K562 (cell line): Measurements from ENCODE around the gene PLXND1. TPM values are rescaled to one million over a fixed set of nuclear protein-coding genes. Genes with fewer than 3 reads are reported as not detected.

Experiments
- GTF3C2 ChIP-seq: IDR thresholded peaks from 3 replicates; pipeline ENCODE4 v1.6.1; 2011; ENCODE audit warnings: borderline replicate concordance, mild to moderate bottlenecking, moderate library complexity; ENCODE audit not compliant: insufficient read length; ENCODE audit errors: extremely low read depth
- HMG20B ChIP-seq: fragments of 250-450 bp; sonication (Bioruptor Pico); IDR thresholded peaks from 2 replicates; pipeline ENCODE4 v1.5.0; 2021; ENCODE audit warnings: mild to moderate bottlenecking
- KAT2B ChIP-seq: IDR thresholded peaks from one replicate; pipeline ENCODE4 v1.6.1; 2012; ENCODE audit warnings: low read depth, mild to moderate bottlenecking, control low read depth, inconsistent platforms, low read length, moderate library complexity
- SMARCC2 ChIP-seq: fragments of 450-650 bp; IDR thresholded peaks from 2 replicates; pipeline ENCODE4 v1.6.1; 2017; ENCODE audit warnings: antibody characterized with exemption, moderate library complexity, mild to moderate bottlenecking, low read depth
- ZNF41 ChIP-seq: fragments of 250-450 bp; sonication (Bioruptor Pico); conservative IDR thresholded peaks from 2 replicates; pipeline ENCODE4 v1.4.0; 2020; ENCODE audit warnings: mild to moderate bottlenecking
- polyA plus RNA-seq, 8 experiments: library from polyadenylated mRNA; depleted of rRNA in 4 of 8; stranded (reverse) in 5 of 8; unstranded in 3 of 8; fragments of >200 nt; fragmentation: Nextera tagmentation in 2 of 8; fragmentation: Illumina TruSeq in 1 of 8; extraction: Ambion mirVana in 2 of 8; extraction: Trizol in 1 of 8; gene quantifications; 2 replicates each; pipeline versions ENCODE4 v1.2.1 to v1.2.3, GENCODE V29; 2011 to 2014; ENCODE audit warnings: inconsistent platforms in 1 of 8, missing spikeins in 1 of 8
- total RNA-seq, 7 experiments: library from RNA; depleted of rRNA in 6 of 7; stranded (reverse); fragments of >200 nt in 6 of 7; fragmentation: Illumina TruSeq in 2 of 7; extraction: Trizol in 2 of 7; gene quantifications; 2 replicates each; pipeline versions ENCODE4 v1.2.1 to v1.2.3, GENCODE V29; 2011 to 2021; ENCODE audit warnings: low replicate concordance in 1 of 7
- TF ChIP-seq, protein P1 (sequence below), 2 experiments: fragments of 450-650 bp in 1 of 2; sonication (generic) in 1 of 2; formaldehyde crosslinking in 1 of 2; IDR thresholded peaks in 1 of 2; conservative IDR thresholded peaks in 1 of 2; 2 replicates each; pipeline versions ENCODE4 v1.6.1 to v1.8.1; 2016 to 2023; ENCODE audit warnings: mild to moderate bottlenecking in 2 of 2, moderate library complexity in 2 of 2, inconsistent platforms in 1 of 2, missing genetic modification reagents in 1 of 2

The PLXND1 gene
- total and polyA plus RNA-seq, 9 of the 15 experiments (the other 6 are each of a cell fraction or from before 2014, with no cell fraction given) = 0.34 to 28.8 (median 14.0) TPM

DNA sequence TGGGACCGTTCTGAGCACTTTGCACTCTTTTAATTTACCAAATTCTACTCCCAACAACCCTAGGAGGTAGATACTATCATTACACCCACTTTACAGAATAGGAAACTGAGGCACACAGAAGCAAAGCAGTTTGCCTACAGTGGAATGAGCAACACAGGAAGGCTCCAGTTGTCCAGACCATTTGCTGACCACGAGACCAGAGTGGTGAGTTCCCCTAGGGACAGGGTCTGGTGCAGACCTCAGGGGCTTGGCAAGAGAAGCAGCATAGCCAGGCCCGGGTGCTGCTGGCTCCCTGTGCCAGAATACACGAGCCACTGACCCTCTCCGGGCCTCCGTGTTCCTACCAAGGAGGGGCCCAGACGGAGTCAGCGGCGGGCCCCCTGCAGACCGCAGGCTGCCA, 26.5 kb downstream of the PLXND1 start (continued):
- TF ChIP-seq SMARCC2 (no peak), HMG20B (CRISPR knock-in tag) (no peak), ZNF41 (CRISPR knock-in tag) (no peak), GTF3C2 (no peak), KAT2B (no peak)
- TF ChIP-seq, protein P1, sequence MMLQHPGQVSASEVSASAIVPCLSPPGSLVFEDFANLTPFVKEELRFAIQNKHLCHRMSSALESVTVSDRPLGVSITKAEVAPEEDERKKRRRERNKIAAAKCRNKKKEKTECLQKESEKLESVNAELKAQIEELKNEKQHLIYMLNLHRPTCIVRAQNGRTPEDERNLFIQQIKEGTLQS (IDR thresholded peaks at IDR 0.05) = no peak
- TF ChIP-seq, protein P1 (CRISPR knock-in tag; conservative IDR thresholded peaks at IDR 0.05) = no peak
